ENCODE measurements around the gene TMEM127.

DNA sequence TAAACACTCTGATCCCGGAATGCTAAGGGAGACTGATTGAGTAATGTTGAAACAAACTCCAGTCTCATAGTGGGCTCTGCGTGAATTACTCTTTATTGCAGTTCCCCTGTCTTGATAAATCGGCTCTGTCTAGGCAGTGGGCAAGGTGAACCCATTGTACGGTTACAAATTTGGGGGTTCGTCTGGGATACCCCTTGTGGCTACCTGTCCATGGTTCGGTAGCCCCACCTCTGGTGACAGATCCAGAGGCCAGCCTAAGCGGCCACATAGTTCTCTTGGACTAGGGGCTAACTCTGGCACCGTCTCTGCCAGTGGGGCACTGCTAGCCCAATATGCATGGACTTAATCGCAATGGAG lies 56.1 kb downstream of the TMEM127 start:
- TF ChIP-seq EZH2 (IDR thresholded peaks at IDR 0.05; ENCODE audit: borderline replicate concordance, low read depth, low read length, poor library complexity, severe bottlenecking), result no peak
- TF ChIP-seq, protein P1, sequence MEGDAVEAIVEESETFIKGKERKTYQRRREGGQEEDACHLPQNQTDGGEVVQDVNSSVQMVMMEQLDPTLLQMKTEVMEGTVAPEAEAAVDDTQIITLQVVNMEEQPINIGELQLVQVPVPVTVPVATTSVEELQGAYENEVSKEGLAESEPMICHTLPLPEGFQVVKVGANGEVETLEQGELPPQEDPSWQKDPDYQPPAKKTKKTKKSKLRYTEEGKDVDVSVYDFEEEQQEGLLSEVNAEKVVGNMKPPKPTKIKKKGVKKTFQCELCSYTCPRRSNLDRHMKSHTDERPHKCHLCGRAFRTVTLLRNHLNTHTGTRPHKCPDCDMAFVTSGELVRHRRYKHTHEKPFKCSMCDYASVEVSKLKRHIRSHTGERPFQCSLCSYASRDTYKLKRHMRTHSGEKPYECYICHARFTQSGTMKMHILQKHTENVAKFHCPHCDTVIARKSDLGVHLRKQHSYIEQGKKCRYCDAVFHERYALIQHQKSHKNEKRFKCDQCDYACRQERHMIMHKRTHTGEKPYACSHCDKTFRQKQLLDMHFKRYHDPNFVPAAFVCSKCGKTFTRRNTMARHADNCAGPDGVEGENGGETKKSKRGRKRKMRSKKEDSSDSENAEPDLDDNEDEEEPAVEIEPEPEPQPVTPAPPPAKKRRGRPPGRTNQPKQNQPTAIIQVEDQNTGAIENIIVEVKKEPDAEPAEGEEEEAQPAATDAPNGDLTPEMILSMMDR (conservative IDR thresholded peaks at IDR 0.05; ENCODE audit: low read depth, low read length), result no peak
